ENCODE data around the gene LRRTM3.

The LRRTM3 gene

GRCh38 chr10:66925896-66926715 is at the start of gene LRRTM3:
LRRTM3 (plus strand) TSS chr10:66926036.
- Mint-ChIP-seq H3K4me1 (peaks cover 25% of the 10 kb centered on the region), H3K9me3 (no peaks in the 10 kb centered on the region), H3K36me3 (ENCODE audit: low read depth) (no peaks in the 10 kb centered on the region), H3K27ac (peak within 1 kb of the TSS in 1 of 3 experiments; percentile 81), H3K27me3 (ENCODE audit: low read depth) (peaks cover 44% of the 10 kb centered on the region), H3K4me3 (peak within 1 kb of the TSS; percentile 86 to 88 (median 88))
- peak; percentile 69 to 84 (median 72) for TF ChIP-seq CTCF (IDR thresholded peaks at IDR 0.05; ENCODE audit: unreplicated experiment in 3 of 3)

GRCh38 chr10:66877361-66877760 is 48.5 kb upstream of the LRRTM3 start:
- no peaks in the 10 kb centered on the region for H3K9me3 Mint-ChIP-seq
- H3K4me1 Mint-ChIP-seq, result no peaks in the 10 kb centered on the region
- no peaks in the 10 kb centered on the region for H3K36me3 Mint-ChIP-seq (ENCODE audit: low read depth)
- H3K27ac Mint-ChIP-seq, result no peak overlapping the region
- no peaks in the 10 kb centered on the region for H3K27me3 Mint-ChIP-seq (ENCODE audit: low read depth)
- no peak overlapping the region for H3K4me3 Mint-ChIP-seq
- TF ChIP-seq CTCF (IDR thresholded peaks at IDR 0.05; ENCODE audit: unreplicated experiment in 3 of 3), result no peak

GRCh38 chr10:66880292-66880691 is 45.5 kb upstream of the LRRTM3 start:
- no peak for TF ChIP-seq CTCF (IDR thresholded peaks at IDR 0.05; ENCODE audit: unreplicated experiment in 3 of 3)
- Mint-ChIP-seq H3K27me3 (ENCODE audit: low read depth) (no peaks in the 10 kb centered on the region), H3K9me3 (no peaks in the 10 kb centered on the region), H3K4me1 (no peaks in the 10 kb centered on the region), H3K27ac (no peak overlapping the region), H3K4me3 (no peak overlapping the region), H3K36me3 (ENCODE audit: low read depth) (no peaks in the 10 kb centered on the region)

GRCh38 chr10:66880826-66881225 is 45.0 kb upstream of the LRRTM3 start:
- Mint-ChIP-seq H3K27me3 (ENCODE audit: low read depth) (no peaks in the 10 kb centered on the region), H3K27ac (no peak overlapping the region), H3K4me1 (no peaks in the 10 kb centered on the region), H3K4me3 (no peak overlapping the region), H3K9me3 (no peaks in the 10 kb centered on the region), H3K36me3 (ENCODE audit: low read depth) (no peaks in the 10 kb centered on the region)
- TF ChIP-seq CTCF (IDR thresholded peaks at IDR 0.05; ENCODE audit: unreplicated experiment in 3 of 3), result no peak

- no peaks in the 10 kb centered on the region for H3K27me3 Mint-ChIP-seq (ENCODE audit: low read depth)
- no peaks in the 10 kb centered on the region for H3K4me1 Mint-ChIP-seq
- TF ChIP-seq CTCF (IDR thresholded peaks at IDR 0.05; ENCODE audit: unreplicated experiment in 3 of 3), result no peak
- H3K9me3 Mint-ChIP-seq, result no peaks in the 10 kb centered on the region
- H3K27ac Mint-ChIP-seq, result no peak overlapping the region
- no peak overlapping the region for H3K4me3 Mint-ChIP-seq
- no peaks in the 10 kb centered on the region for H3K36me3 Mint-ChIP-seq (ENCODE audit: low read depth)
Measured at GRCh38 chr10:66881814-66882213, 44.0 kb upstream of the LRRTM3 start.

- no peak overlapping the region for H3K27ac Mint-ChIP-seq
- no peak for TF ChIP-seq CTCF (IDR thresholded peaks at IDR 0.05; ENCODE audit: unreplicated experiment in 3 of 3)
- H3K36me3 Mint-ChIP-seq (ENCODE audit: low read depth), result no peaks in the 10 kb centered on the region
- H3K27me3 Mint-ChIP-seq (ENCODE audit: low read depth), result no peaks in the 10 kb centered on the region
- H3K9me3 Mint-ChIP-seq, result no peaks in the 10 kb centered on the region
- H3K4me3 Mint-ChIP-seq, result no peak overlapping the region
- no peaks in the 10 kb centered on the region for H3K4me1 Mint-ChIP-seq
Measured at GRCh38 chr10:66882271-66882670, 43.6 kb upstream of the LRRTM3 start.
